Fibroblast of villous mesenchyme (primary cell): ENCODE results near the gene TUBGCP6. TPM values are rescaled to one million over a fixed set of nuclear protein-coding genes. Genes with fewer than 3 reads are reported as not detected.

ENCODE experiments used
- DNase-seq: peaks from one replicate; pipeline ENCODE4 v3.0.0-alpha.2; 2010; ENCODE audit warnings: low read depth
- H3K4me3 ChIP-seq: 2 replicates; pipeline ENCODE4 v1.5.1; 2011; ENCODE audit warnings: low read depth, mild to moderate bottlenecking, low read length
- total RNA-seq: library from RNA; depleted of rRNA; stranded (reverse); fragments of >200 nt; gene quantifications from 2 replicates; pipeline ENCODE4 v1.2.3, GENCODE V29; 2012
- TF ChIP-seq, protein P1 (sequence below): IDR thresholded peaks from 2 replicates; pipeline ENCODE4 v1.5.1; 2012; ENCODE audit warnings: low read depth, mild to moderate bottlenecking, low read length; ENCODE audit not compliant: insufficient read depth

Gene TUBGCP6
- total RNA-seq, 1 donor = 32.4 TPM

DNA sequence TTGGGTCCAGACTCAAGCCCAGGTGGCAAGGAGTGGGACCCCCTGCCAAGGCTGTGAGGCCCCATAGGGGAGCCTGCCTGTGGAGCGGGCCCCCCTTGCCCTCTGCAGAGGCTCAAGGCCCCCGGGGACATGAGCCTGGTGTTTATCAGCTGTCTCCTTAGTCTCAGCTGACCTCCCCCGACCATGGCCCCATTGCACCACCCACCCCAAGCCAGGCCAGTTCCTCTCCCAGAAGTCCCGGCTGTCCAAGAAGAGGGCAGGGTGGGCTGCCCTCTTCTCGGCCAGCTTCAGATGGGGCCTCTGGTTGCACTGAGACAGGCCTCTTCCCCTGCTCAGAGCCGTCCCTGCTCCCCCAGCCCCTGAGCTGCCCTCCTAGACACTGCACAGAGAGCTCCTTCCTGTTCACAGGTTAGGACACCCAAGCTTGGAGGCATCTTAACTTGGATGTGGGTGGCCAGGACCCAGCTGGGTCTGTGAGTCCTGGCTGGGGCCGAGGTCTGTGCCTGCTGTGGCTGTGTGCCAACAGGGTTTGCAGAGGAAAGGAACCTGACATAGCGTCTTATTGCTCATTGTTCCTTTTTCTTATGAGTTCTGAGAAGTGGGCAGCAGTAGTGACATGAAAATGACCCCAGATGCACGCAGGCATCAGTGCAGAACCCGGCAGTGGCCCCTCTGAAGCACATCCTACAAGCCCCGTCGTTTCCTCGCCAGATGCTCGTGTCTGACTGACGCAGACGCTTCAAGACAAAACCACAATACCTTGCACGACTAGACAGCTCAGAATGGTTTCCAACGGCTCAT is 53.7 kb downstream of the TUBGCP6 start:
- H3K4me3 ChIP-seq = peak overlapping the region; percentile 58

DNA sequence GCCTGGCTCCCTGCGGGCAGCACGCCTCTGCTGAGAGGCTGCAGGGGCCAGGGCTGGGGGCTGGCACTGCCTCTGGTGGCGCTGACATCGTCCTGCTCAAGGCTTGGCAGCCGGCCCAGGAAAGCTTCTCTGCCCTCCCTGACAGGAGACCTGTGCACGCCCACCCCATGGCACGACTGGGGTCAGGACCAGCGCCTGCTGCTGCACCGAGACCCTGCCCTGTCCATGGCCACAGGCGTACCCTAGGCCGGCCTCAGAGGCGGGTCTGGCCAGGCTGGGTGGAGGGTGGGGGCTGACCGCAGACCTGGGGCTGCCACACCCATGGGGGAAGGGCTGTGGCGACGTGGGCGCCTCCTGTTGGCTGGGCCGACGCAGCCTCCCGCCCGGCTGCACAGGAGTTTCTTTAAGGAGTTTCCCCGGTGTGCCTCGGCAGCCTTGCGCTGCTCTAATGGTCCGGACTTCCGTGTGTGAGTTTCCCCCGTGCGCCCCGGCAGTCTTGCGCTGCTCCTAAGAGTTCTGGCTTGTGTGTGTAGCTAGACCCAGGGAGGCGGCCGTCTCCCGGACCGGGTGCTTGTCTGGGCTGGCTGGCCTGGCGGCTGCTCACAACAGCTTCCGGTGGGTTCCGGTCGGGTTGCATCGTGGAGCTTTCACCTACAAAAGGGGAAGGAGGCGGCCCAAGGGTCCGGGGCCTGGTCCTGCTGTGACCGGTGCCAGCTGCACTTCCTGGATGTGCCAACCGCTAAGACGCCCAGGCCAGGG is 54.5 kb downstream of the TUBGCP6 start:
- TF ChIP-seq, protein P1, sequence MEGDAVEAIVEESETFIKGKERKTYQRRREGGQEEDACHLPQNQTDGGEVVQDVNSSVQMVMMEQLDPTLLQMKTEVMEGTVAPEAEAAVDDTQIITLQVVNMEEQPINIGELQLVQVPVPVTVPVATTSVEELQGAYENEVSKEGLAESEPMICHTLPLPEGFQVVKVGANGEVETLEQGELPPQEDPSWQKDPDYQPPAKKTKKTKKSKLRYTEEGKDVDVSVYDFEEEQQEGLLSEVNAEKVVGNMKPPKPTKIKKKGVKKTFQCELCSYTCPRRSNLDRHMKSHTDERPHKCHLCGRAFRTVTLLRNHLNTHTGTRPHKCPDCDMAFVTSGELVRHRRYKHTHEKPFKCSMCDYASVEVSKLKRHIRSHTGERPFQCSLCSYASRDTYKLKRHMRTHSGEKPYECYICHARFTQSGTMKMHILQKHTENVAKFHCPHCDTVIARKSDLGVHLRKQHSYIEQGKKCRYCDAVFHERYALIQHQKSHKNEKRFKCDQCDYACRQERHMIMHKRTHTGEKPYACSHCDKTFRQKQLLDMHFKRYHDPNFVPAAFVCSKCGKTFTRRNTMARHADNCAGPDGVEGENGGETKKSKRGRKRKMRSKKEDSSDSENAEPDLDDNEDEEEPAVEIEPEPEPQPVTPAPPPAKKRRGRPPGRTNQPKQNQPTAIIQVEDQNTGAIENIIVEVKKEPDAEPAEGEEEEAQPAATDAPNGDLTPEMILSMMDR = peak; percentile 28
- peak overlapping the region; percentile 58 for H3K4me3 ChIP-seq
- peak; percentile 83 for DNase-seq

More for the DNA sequence above, 53.7 kb downstream of the TUBGCP6 start:
- peak; percentile 61 for DNase-seq
- TF ChIP-seq, protein P1 = no peak

DNA sequence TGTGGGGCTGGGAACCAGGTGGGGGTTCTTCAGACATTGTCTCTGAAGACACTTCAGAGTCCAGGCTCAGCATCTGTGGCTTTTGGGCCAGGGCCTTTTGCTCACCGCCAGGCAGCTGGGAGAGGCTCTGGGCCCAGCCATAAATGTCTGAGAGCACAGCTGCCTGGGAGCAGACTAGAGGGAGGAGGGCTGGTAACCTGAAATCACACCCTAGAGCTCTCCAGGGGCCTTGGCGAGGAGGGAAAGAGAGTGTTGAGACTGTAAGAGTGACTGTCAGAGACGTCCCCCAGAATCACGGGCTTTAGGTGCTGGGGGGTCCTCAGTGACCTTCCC is 55.0 kb downstream of the TUBGCP6 start:
- TF ChIP-seq, protein P1 = no peak
- DNase-seq = peak; percentile 52
- peak overlapping the region; percentile 58 for H3K4me3 ChIP-seq

DNA sequence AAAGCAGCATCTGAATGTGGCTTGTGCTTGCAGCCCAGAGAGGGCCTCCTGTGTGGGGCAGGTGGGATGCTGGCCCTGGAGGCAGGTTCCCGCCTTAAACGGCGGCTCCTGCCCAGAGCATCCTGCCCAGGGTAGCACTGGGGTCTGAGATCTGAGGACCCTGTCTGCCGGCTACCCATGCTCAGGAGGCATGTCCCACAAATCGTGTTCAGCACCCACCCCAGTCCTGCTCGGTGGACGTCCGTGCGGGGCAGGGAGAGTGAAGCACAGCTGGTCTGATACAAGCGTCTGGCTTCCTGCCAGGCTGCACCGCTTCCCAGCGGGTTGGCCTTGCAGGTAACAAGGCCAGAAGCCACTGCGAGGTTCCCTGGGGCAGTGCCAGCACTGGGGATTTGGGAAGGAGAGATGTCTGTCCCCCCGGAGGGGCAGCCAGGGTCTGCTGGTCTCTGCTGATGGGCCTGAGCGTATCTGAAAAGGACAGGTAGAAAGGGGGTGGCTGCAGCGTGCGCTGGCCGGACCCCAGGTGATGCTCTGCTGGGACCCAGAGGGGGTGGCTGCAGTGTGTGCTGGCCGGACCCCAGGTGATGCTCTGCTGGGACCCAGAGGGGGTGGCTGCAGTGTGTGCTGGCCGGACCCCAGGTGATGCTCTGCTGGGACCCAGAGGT is 55.5 kb downstream of the TUBGCP6 start:
- H3K4me3 ChIP-seq = no peak overlapping the region
- TF ChIP-seq, protein P1 = no peak
- DNase-seq = no peak

DNA sequence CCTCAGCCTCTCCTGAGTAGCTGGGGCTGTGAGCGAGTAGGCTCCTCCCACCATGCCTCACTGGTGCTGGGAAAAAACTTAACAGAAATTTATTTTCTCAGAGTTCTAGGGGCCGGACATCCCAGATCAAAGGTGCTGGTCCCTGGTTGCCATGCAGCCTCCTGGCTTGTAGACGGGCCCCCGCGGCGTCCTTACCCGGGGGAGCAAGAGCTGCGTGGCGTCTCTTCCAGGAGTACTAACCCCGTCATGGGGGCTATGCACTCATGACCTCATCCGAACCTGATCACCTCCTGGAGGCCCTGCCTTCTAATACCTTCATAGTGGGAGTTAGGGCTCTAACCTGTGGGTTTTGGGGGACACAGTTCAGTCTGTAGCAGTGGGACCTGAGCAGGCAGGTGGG is 56.5 kb downstream of the TUBGCP6 start:
- H3K4me3 ChIP-seq = no peak overlapping the region
- DNase-seq = no peak
- TF ChIP-seq, protein P1 = no peak

DNA sequence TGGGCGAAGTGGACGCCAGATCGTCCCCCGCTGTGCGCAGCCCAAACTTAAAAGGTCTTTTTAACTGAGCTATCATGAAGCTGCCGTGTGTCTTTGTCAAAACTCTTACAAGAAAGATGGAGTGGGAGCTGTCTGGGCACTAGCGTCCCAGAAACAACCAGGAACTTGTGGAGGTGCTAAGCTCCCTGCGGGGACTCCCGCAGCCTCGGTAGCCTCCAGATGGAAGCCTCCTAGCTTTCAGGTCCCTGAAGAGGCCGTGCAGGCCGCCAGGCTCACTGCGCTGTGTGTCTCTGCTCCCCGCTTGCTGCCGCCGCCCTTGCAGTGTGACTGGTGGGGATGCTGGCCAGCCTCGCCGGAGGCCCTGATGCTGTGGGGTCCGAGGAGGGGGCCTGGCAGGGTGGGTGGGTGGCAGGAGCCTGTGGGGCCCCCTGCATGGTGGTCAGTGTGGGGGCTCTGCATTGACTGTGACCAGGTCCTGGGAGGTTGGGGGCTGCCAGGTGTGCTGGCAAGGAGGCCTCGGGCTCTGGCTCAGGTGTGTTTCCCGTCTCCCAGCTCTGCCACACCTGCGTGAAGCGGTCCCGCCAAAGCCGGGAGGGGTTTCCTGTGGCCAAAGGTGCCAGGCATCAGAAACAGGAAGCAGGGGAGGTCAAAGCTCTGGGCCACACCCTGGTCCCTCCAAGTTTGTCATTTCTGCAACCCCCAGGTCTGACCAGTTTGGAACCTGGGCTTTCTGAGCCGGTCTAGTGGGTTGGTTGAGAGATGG is 57.9 kb downstream of the TUBGCP6 start:
- peak overlapping the region; percentile 73 for H3K4me3 ChIP-seq
- peak; percentile 32 for DNase-seq
- TF ChIP-seq, protein P1 = no peak
